ENCODE measurements around the gene RAB7A. TPM values are rescaled to one million over a fixed set of nuclear protein-coding genes. Genes with fewer than 3 reads are reported as not detected.
"Not testable (repeated sequence)": the region's sequence is repeated elsewhere in the genome, so short reads cannot be mapped to it uniquely, and the experiment has no call there.

RAB7A gene
- polyA plus RNA-seq, 3 donors: 231 to 259 (median 256) TPM

- no peak for DNase-seq
Measured at GRCh38 chr3:128807186-128807830, 81.3 kb downstream of the RAB7A start.

DNA sequence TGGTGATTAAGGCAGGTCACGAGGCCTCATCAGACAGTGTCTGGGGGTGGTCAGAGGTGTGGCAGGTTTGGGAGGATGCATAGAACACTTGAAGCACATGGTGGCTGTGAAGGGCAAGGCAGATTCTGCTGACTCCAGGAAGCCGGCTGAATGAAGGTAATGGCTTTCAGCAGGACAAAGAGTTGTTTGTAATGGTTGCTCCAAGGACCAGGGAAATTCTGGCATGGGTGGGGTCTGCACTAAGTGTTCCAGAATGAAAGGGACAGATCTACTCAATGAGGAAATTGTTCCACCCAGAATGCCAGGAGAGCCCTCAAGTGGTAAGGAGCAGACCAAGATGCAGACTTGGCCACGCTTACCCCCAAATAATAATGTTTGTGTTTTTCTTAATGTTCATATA is 82.7 kb downstream of the RAB7A start:
- DNase-seq: no peak

DNA sequence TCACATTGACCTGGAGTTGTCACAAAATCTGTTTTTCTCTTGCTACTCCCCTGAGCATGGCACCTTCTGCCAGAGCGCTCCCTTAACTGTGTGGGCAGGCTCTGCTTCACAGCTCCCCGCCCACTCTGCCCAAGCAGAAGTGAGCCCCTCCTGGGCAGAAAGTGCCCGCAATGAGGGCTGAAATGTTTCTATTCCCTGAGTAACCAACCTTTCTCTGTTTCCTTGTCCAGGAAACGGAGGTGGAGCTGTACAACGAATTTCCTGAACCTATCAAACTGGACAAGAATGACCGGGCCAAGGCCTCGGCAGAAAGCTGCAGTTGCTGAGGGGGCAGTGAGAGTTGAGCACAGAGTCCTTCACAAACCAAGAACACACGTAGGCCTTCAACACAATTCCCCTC is 87.1 kb downstream of the RAB7A start:
- DNase-seq: no peak

DNA sequence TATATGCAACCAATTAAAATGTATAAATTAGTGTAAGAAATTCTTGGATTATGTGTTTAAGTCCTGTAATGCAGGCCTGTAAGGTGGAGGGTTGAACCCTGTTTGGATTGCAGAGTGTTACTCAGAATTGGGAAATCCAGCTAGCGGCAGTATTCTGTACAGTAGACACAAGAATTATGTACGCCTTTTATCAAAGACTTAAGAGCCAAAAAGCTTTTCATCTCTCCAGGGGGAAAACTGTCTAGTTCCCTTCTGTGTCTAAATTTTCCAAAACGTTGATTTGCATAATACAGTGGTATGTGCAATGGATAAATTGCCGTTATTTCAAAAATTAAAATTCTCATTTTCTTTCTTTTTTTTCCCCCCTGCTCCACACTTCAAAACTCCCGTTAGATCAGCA is 88.1 kb downstream of the RAB7A start:
- no peak for DNase-seq

DNA sequence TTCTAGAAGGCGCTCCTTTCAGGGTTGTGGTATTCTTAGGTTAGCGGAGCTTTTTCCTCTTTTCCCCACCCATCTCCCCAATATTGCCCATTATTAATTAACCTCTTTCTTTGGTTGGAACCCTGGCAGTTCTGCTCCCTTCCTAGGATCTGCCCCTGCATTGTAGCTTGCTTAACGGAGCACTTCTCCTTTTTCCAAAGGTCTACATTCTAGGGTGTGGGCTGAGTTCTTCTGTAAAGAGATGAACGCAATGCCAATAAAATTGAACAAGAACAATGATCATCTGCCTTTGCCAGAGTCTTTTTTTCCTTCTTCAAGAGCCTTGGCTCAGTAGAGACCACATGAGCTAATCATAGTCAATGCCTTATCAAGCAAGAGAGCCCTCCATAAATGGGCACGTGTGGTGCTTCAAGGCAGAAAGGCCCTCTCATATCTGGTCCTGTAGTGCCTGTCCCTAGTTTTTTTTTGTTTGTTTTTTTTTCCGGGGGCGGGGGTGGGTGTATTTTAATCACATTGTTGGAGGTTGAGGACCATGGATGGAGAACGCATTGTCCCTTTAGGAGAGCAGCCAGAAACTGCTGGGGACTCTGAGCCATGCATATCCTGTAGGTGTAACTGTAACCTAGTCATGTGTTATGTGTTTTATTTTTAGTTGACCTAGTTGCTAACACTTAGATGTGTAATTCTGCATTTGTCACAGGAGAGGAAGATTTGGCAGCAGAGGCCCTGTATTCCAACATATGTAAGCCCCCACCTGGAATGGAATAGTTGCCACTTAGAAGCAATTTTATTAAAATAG is 88.7 kb downstream of the RAB7A start:
- DNase-seq: no peak

DNA sequence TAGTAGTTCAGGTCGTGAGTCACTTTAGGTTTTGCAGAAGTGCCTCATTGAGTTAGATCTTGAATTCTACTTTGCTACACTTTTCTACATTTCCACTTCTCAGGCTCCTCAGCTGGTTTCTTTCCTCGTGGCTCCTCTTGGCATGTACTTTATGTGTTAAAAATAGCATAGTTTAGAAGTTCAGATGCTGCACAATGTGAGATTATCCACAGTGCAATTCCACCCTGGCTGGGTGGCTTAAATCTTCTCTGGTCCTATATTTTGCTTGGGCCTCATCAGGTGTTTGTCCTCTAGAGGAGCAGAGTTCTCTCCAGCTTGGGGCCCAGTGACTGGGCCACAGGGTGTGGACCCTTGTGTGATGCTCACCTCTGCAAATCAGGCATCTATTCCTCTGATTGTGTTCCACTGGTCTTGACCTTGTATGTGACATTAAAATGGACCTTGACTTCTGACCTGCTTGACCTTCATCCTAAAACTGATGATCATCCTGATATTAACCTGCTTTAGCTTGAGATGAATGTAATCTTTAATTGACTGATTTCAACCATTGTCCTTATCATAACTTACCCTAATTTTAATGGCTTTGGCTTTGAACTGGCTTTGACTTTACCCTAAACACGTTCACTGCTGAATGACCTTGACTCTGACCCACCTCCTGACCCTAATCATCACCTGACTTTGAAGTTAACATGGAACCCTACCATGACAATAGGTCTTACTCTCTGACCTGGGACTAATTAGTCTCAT is 89.5 kb downstream of the RAB7A start:
- DNase-seq: no peak

GRCh38 chr3:128818186-128818787 is 92.3 kb downstream of the RAB7A start:
- no peak for DNase-seq

DNA sequence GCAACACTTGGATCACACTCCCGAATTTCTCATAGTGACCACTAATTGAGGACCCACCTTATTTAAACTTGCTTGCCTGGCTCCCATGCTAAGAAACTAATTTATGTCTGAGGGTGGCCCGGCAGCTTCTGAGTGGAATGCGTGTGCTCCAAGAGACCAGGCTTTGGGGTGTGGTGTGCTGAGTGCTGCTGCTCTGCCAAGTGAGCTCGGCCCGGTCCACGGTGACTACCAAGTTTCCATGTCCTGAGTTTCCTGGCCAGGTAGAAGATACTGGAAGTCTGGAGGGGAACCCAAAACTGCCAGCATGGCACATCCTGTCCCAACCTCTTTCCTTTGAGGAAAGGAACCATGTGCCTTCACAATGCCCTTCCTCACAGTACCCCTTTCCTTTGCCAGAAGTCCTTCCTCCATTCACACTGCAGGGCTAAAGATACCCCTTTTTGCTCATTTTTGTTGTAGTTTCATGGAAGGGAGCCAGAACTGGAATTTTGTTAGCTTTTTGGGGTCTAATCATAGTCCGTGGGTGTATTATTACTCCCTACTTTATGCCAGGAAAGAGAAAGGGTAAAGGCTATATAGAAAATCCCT is 94.4 kb downstream of the RAB7A start:
- DNase-seq: no peak

DNA sequence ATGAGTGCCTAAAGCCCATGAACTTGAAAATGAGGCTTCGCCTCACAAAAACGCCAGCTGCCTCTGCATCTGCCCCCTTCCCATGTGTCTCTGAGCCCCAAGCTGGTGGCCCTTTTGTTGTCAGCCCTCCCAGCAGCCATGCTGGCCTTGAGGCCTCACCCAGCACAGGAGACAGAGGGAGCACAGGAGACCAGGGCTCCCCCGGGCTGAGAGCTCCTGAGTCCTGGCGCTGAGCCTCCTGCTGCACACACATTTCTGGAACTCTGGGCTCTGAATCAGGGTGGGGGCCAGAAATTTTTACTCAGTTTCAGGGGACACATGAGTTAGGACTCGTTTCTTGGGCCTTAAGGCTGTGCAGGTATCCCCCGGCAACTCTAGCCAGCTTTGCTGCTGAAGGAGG is 97.0 kb downstream of the RAB7A start:
- no peak for DNase-seq

GRCh38 chr3:128823631-128824030 is 97.6 kb downstream of the RAB7A start:
- no peak for DNase-seq

DNA sequence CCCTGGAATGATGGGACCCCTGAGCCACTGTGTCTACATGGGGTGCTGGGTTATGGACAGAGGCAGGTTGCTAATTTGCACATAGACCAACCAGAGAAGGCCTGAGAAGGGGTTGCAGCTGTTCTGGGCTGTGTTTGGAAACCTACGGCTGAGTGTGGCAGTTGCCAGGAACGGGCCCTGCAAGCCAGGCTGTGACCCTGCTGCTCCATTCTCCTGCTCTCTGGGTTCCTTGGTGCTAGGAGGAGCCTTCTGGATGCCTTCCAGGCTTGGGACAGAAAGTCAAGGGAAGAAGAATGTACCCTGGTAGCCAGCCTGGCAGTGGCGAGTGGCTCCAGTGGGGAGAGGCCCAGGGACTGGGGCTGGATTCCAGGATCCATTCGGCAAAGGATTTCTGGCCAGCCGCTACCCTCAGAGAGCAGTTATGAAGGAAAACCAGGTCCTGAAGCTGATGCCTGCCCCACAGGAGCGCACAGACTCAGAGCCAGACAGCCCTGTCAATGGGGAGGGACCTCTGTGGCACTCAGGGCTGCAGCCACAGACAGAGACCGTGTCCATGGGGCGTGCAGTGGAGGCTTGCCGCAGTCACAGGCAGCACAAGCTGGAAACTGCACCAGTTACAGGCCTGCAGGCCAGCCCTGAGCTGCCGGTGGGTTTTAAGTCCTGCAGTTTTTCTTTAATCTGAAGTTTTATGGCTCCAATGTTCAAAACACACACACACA is 98.3 kb downstream of the RAB7A start:
- DNase-seq: no peak

DNA sequence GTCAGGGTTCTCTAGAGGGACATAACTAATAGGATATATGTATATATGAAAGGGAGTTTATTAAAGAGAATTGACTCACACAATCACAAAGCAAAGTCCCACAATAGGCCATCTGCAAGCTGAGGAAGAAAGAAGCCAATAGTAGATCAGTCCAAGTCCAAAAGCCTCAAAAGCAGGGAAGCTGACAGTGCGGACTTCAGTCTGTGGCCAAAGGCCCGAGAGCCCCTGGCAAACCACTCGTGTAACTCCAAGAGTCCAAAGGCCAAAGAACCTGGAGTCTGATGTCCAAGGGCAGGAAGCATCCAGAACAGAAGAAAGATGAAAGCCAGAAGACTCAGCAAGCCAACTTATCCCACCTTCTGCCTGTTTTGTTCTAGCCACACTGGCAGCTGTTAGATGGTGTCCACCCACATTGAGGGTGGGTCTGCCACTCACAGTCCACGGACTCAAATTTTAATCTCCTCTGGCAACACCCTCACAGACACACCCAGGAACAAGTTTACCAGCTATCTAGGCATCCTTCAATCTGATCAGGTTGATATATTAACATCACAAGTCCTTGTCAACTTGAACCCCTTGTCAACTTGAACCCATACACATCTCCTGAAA is 99.2 kb downstream of the RAB7A start:
- DNase-seq: no peak

GRCh38 chr3:128829087-128829486 is 103.1 kb downstream of the RAB7A start:
- not testable (repeated sequence) for DNase-seq

DNA sequence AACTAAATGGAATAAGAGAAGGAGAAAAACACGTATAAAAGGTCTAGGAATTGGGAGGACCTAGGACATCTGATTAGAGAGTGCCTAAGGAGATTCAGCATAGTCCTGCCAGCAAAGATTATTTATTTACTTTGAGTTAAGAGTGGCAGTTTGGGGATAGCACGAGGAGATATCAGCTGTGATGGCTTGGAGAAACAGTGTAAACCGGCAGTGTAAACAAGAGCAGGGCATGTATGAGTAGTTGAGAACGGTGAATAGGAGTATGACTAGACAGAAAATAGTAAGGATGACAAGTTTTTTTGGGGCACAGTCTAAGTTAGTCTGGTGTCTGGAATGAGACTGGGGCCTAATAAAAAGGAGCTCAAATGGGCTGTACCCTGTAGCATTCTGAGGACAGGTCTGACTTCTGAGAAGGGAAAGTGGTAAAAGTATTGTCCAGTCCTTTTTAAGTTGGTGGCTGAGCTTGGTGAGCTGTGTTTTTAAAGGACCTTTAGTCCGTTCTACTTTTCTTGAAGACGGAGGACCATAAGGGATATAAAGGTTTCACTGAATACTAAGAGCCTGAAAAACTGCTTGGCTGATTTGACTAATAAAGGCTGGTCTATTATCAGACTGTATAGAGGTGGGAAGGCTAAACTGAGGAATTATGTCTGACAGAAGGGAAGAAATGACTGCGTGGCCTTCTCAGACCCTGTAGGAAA is 104.1 kb downstream of the RAB7A start:
- DNase-seq: not testable (repeated sequence)

GRCh38 chr3:128830762-128831161 is 104.8 kb downstream of the RAB7A start:
- not testable (repeated sequence) for DNase-seq

GRCh38 chr3:128832979-128833378 is 107.0 kb downstream of the RAB7A start:
- DNase-seq: not testable (repeated sequence)

GRCh38 chr3:128835096-128835495 is 109.1 kb downstream of the RAB7A start:
- DNase-seq: no peak

- DNase-seq: no peak
Measured at GRCh38 chr3:128841926-128842920, 116.2 kb downstream of the RAB7A start.

- DNase-seq: no peak
Measured at GRCh38 chr3:128844502-128844901, 118.5 kb downstream of the RAB7A start.

Measured in renal pelvis (tissue), 4 donors.